ENCODE measurements around the gene CST9L. TPM values are rescaled to one million over a fixed set of nuclear protein-coding genes. Genes with fewer than 3 reads are reported as not detected.

CST9L gene
- total and polyA plus RNA-seq, 4 donors = not detected

DNA sequence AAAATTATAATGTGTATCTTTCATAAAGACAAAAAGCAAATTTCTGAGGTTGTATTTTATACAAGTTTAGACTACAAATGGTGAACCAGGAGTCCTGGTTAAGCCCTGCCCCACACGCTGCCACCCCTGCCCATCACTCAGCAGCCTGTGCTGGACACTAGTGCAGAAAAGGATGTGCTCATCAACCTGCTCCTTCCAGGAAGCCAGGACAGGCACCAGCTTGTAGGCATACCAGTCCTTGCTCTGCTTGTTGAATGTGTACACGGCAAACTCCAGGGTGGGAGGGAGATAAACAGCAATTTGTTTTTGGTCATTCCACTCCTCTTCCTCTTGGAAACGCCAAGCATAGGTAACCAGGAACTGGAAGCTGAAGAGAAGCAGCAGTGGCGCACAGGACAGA lies 18.1 kb downstream of the CST9L start:
- ATAC-seq (ENCODE audit: insufficient read depth, low FRiP score) (no peak), DNase-seq (no peak)
- Histone ChIP-seq H3K9ac (ENCODE audit: insufficient read depth in 1 of 2, low read length in 2 of 2) (no peak overlapping the region), H3K9me3 (ENCODE audit: control insufficient read depth in 4 of 4, insufficient read depth in 3 of 4, low read length in 3 of 4) (no peaks in the 10 kb centered on the region), H3K36me3 (ENCODE audit: control insufficient read depth in 4 of 4, insufficient read depth in 4 of 4, low read length in 4 of 4) (no peaks in the 10 kb centered on the region), H3K27ac (ENCODE audit: low read depth in 1 of 2, low read length in 1 of 2) (no peak overlapping the region), H3K27me3 (ENCODE audit: control insufficient read depth in 3 of 3, insufficient read depth in 3 of 3, low read length in 2 of 3) (no peaks in the 10 kb centered on the region), H3K4me1 (ENCODE audit: control insufficient read depth in 5 of 5, insufficient read depth in 5 of 5, low read length in 5 of 5) (no peaks in the 10 kb centered on the region), H3K4me3 (no peak overlapping the region)
- TF ChIP-seq, protein P1, sequence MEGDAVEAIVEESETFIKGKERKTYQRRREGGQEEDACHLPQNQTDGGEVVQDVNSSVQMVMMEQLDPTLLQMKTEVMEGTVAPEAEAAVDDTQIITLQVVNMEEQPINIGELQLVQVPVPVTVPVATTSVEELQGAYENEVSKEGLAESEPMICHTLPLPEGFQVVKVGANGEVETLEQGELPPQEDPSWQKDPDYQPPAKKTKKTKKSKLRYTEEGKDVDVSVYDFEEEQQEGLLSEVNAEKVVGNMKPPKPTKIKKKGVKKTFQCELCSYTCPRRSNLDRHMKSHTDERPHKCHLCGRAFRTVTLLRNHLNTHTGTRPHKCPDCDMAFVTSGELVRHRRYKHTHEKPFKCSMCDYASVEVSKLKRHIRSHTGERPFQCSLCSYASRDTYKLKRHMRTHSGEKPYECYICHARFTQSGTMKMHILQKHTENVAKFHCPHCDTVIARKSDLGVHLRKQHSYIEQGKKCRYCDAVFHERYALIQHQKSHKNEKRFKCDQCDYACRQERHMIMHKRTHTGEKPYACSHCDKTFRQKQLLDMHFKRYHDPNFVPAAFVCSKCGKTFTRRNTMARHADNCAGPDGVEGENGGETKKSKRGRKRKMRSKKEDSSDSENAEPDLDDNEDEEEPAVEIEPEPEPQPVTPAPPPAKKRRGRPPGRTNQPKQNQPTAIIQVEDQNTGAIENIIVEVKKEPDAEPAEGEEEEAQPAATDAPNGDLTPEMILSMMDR (IDR thresholded peaks at IDR 0.05; ENCODE audit: control extremely low read depth, extremely low read depth) = no peak
- WGBS, 2 donors = 68 to 69% methylated on average over 4 of the region's 4 CpGs

DNA sequence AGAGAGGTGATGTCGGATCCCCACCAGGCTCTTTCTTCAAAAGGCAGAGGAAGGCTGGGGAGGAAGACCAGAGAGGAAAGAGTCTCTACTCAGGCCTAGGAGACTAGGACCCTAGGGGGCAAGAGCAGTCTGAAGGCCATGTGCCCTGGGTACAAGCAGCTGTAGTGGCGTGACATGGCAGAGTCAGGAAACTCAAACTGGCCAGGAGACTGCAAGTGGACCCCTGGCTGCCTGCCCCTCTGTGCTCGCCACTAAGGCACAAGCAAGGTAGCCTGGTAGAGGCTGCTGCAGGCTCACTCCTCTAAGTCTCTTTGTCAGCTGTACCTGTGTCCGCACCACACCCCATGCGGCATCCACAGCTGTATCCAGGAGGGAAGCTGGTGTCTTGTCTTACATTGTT lies 19.9 kb downstream of the CST9L start:
- ATAC-seq (ENCODE audit: insufficient read depth, low FRiP score) = no peak
- Histone ChIP-seq H3K27me3 (ENCODE audit: control insufficient read depth in 3 of 3, insufficient read depth in 3 of 3, low read length in 2 of 3) (no peaks in the 10 kb centered on the region), H3K9ac (ENCODE audit: insufficient read depth in 1 of 2, low read length in 2 of 2) (no peak overlapping the region), H3K9me3 (ENCODE audit: control insufficient read depth in 4 of 4, insufficient read depth in 3 of 4, low read length in 3 of 4) (no peaks in the 10 kb centered on the region), H3K27ac (ENCODE audit: low read depth in 1 of 2, low read length in 1 of 2) (no peak overlapping the region), H3K4me3 (no peak overlapping the region), H3K36me3 (ENCODE audit: control insufficient read depth in 4 of 4, insufficient read depth in 4 of 4, low read length in 4 of 4) (no peaks in the 10 kb centered on the region), H3K4me1 (ENCODE audit: control insufficient read depth in 5 of 5, insufficient read depth in 5 of 5, low read length in 5 of 5) (no peaks in the 10 kb centered on the region)
- TF ChIP-seq, protein P1 (IDR thresholded peaks at IDR 0.05; ENCODE audit: control extremely low read depth, extremely low read depth) = no peak
- 70 to 76% methylated on average over 5 of the region's 5 CpGs for WGBS, 2 donors
- no peak for DNase-seq

DNA sequence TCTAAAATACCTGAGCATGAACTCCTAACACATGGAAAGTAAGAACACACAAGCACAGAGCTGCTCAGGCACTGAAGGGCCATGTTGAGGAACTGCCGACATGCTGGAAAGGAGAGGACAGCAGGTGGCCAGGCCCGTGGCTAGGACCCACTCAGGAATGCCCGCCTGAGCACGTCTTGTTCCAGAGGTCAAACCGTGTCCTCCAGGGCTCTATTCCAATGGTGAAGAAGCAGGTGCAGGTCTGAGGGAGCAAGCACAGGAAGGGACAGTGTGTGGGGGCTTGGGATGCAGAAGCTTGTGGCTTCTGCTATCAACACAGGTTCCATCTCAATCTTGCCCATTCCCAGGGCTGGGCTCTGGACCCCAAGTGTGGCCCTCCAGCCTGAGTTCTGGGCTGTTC lies 20.7 kb downstream of the CST9L start:
- Histone ChIP-seq H3K9me3 (ENCODE audit: control insufficient read depth in 4 of 4, insufficient read depth in 3 of 4, low read length in 3 of 4) (peaks cover 0 to 2% (median 0%) of the 10 kb centered on the region in 4 donors), H3K4me3 (no peak overlapping the region), H3K27me3 (ENCODE audit: control insufficient read depth in 3 of 3, insufficient read depth in 3 of 3, low read length in 2 of 3) (no peaks in the 10 kb centered on the region), H3K9ac (ENCODE audit: insufficient read depth in 1 of 2, low read length in 2 of 2) (no peak overlapping the region), H3K36me3 (ENCODE audit: control insufficient read depth in 4 of 4, insufficient read depth in 4 of 4, low read length in 4 of 4) (no peaks in the 10 kb centered on the region), H3K4me1 (ENCODE audit: control insufficient read depth in 5 of 5, insufficient read depth in 5 of 5, low read length in 5 of 5) (no peaks in the 10 kb centered on the region), H3K27ac (ENCODE audit: low read depth in 1 of 2, low read length in 1 of 2) (no peak overlapping the region)
- WGBS, 2 donors = 81 to 89% methylated on average over 5 of the region's 5 CpGs
- TF ChIP-seq, protein P1 (IDR thresholded peaks at IDR 0.05; ENCODE audit: control extremely low read depth, extremely low read depth) = no peak
- DNase-seq (no peak), ATAC-seq (ENCODE audit: insufficient read depth, low FRiP score) (no peak)

DNA sequence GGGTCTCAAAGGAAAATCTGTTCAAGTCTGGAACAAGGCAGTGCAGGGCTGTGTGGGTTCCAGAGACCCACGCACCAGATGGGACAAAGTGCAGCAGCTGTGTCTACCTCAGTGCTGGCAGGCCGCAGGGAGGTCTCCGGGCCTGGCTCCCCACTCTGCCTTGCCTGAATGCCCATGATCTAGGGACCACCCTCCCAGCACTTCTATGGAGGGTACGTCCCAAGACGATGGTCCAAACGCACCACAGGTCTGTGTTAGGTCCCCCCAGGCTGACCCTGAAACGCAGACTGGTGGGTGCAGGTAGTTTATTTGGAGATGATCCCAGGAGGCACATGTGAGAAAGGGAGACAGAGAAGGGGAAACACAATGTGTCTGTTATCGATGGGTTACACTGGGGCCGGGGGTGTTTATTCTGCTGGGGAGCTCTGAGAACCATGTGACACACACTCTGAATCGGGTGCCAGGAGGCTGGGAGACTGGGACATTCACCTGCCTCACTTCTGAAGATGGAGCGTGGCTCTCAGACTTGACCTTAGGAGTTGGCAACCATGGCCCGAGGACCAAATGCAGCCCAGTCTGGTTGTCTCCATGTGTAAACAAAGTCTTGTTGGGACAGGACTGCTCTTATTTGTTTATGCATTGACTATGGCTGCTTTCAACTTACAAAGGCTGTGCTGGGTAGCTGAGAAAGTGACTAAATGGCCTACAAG lies 21.7 kb downstream of the CST9L start:
- Histone ChIP-seq H3K27ac (ENCODE audit: low read depth in 1 of 2, low read length in 1 of 2) (no peak overlapping the region), H3K9ac (ENCODE audit: insufficient read depth in 1 of 2, low read length in 2 of 2) (no peak overlapping the region), H3K4me3 (no peak overlapping the region), H3K27me3 (ENCODE audit: control insufficient read depth in 3 of 3, insufficient read depth in 3 of 3, low read length in 2 of 3) (no peaks in the 10 kb centered on the region), H3K9me3 (ENCODE audit: control insufficient read depth in 4 of 4, insufficient read depth in 3 of 4, low read length in 3 of 4) (peaks cover 0 to 2% (median 0%) of the 10 kb centered on the region in 4 donors), H3K4me1 (ENCODE audit: control insufficient read depth in 5 of 5, insufficient read depth in 5 of 5, low read length in 5 of 5) (no peaks in the 10 kb centered on the region), H3K36me3 (ENCODE audit: control insufficient read depth in 4 of 4, insufficient read depth in 4 of 4, low read length in 4 of 4) (no peaks in the 10 kb centered on the region)
- ATAC-seq (ENCODE audit: insufficient read depth, low FRiP score) (no peak), DNase-seq (no peak)
- TF ChIP-seq, protein P1 (IDR thresholded peaks at IDR 0.05; ENCODE audit: control extremely low read depth, extremely low read depth) = no peak
- WGBS, 2 donors = 85 to 89% methylated on average over 12 of the region's 12 CpGs
